OCI-LY3 (cell line): ENCODE results near the gene PDE1A.

ENCODE experiments used
- CTCF ChIP-seq: fragments of 200-600, 300-600 bp; sonication (generic); IDR thresholded peaks from 2 replicates; pipeline ENCODE4 v1.5.1; 2014; ENCODE audit warnings: antibody characterized with exemption, low read length, low read depth
- EZH2phosphoT487 ChIP-seq: fragments of 200-600 bp; shearing (Covaris generic); IDR thresholded peaks from 2 replicates; pipeline ENCODE4 v1.6.1; 2018; ENCODE audit warnings: antibody characterized with exemption, mixed run types, low read depth

GRCh38 chr2:182319556-182320505, 107.0 kb downstream of the PDE1A start:
- TF ChIP-seq CTCF, result no peak
- TF ChIP-seq EZH2phosphoT487, result no peak
